HL-60/S4 treated with phorbol 12-myristate 13-acetate at 8.2 ng/mL for 4 days and 3 days (cell line): ENCODE data around the gene NDEL1.

Experiments used
- in situ Hi-C: fragments of 300-500 bp; cut with MboI; formaldehyde crosslinking; loops from 2 replicates; pipeline ENCODE4 v1.15.0; 2022; ENCODE audit warnings: low sequenced_read_pairs

Gene NDEL1

DNA sequence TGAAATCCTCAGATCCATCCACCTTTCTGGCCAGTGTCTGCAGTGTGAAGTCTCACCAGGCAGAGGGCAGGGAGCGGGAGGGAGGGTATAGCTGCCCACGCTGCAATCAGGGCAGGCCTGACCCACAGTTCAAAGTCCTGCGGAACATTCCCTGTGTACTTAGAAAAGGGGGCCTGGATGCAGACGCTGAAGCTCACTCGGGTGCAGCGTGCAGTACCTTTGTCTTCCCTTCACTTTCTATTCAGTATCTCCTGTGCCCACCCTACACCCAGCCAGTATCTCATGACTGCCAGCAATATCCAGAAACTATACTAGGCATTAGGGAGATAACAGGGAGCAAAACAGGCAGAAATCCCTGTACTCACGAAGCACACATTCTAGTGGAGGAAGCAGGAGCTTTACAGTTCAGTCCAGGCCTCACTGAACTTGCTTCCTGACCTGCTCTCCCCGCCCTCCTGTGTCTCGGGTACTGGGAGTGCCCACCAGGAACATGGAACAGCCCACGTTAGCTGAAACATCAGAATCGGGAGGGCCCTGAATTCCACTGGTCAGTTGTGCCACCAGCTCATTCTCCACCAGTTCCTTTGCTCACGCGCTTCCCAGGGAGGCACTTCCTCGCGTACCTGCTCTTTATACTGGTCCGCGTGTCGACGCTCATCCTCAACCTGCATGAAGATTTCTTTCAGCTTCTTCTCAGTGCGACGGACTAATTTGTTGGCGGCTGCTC, 42.2 kb downstream of the NDEL1 start:
- in situ Hi-C loops: no loop called here

DNA sequence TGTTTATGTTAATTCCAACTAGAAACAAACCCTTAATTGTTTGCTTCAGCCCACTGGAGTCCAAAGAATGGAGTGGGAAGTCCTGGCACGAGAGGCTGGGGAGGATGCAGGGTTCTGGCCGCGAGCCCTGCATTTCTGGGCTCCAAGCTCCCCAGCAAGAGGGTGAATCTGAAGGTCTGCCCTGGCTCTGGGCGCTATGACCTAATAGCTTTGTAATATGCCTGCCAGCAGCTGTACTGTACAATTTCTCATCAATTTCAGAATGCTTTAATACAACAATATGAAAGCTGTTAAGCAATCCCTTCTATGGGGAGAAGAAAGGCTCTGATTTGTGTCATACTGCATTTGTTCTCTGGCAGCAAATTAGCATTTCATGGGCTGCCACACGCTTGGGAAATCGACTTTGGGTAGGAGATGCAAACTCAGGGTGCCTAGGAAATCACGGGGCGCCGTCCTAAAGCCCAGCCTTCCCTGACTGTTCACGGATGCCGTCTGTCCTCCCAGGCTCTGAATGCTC, 43.8 kb downstream of the NDEL1 start:
- in situ Hi-C loops: no loop called here

GRCh38 chr17:8480011-8480976, 44.6 kb downstream of the NDEL1 start:
- in situ Hi-C loops: no loop called here

DNA sequence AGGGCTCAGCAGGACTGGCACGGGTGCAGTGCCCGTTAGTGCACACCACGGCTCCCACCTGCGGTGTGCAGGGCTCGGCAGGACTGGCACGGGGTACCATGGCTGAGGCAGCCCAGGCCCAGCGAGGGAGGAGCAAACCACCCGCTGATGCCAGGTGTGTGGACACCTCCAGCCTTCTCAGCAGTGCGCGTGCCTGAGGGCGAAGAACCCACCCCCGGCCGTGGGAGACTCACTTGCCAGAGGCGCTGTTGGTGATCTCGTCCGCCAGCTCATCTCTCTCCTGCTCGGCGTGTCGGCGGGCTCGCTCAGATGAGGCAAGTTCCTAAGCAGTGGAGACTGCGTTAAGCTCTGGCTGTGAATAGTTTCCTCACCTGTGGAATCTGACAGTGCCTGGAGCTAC, 45.4 kb downstream of the NDEL1 start:
- in situ Hi-C loops: no loop called here

- in situ Hi-C loops: no loop called here
Measured at GRCh38 chr17:8481703-8482102, 46.0 kb downstream of the NDEL1 start.

- in situ Hi-C loops: no loop called here
Measured at GRCh38 chr17:8482546-8482945, 46.9 kb downstream of the NDEL1 start.

DNA sequence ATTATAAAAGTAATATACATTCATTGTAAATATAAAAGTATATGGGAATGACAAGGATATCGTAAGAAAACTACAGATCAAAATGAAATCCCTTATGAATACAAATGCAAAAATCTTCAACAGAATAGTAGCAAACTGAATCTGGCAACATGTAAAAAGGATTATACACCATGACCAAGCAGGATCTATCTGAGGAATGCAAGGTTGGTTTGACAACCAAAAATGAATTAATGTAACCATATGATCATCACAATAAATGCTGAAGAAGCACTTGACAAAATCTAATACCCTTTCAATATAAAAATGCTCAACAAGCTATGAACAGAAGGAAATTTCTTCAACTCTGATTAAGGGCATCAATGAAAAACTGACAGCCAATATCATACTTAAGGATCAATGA, 48.8 kb downstream of the NDEL1 start:
- in situ Hi-C loops: no loop called here

GRCh38 chr17:8485491-8485890, 49.8 kb downstream of the NDEL1 start:
- in situ Hi-C loops: no loop called here

DNA sequence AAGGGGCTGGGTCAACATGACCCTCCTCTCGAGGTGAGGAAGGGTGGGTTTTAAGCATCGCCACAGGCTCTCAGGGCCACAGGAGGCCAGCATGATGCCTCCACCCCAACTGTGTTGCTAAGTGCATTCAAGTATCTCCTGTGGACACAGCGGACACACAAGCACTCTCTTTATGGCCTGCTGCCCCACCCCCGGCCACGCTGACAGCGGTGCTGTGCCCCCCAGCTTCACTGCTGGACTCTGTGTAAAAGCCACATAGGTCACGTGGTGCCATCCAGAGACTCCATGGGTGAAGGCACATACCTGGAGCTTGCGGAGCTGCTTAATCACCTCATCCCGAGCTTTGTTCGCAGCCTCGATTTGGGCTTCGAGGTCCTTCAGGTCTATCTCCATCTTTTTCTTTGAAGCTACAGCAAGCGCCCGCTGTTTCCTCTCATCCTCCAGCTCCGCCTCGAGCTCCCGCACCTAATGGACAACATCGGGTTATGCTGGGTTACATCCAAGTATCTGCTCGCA, 51.5 kb downstream of the NDEL1 start:
- in situ Hi-C loops: no loop called here

DNA sequence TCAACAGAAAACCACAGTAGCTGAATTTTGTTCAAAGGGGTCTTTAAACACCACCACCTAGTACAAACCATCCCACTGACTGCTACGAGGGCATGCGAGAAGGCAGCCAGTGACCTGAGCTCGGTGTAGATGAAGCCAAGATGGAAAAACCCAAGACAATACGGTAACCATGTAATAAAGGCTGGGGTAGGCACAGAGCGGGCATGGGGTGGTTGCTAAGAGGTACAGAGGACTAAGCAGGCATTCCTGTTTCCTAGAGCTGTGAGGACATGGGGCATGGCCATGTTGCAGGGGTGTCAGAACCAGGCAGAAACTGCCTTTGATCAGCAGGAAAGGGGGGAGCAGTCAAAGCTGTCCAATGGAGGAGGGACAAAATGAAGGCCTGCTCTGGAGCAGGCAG, 52.1 kb downstream of the NDEL1 start:
- in situ Hi-C loops: no loop called here

DNA sequence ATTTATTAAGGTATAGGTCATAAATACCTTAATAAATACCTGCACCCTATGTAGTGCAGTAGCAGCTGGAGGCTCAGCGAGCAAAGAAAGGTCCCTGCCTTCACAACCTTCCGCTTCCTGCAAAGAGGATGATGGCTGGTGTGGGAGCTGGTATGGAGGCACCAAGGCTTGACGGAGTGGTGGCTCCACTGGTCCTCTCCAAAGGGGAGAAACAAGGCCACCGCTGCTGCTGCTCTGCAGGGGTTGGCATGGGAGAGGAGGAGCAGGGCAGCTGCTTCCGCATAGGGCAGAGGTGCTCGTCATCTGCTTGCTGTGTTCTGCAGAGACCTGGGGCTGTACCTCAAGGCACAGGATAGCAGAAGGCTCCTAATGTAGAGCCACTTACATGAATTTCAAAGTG, 52.8 kb downstream of the NDEL1 start:
- in situ Hi-C loops: no loop called here

DNA sequence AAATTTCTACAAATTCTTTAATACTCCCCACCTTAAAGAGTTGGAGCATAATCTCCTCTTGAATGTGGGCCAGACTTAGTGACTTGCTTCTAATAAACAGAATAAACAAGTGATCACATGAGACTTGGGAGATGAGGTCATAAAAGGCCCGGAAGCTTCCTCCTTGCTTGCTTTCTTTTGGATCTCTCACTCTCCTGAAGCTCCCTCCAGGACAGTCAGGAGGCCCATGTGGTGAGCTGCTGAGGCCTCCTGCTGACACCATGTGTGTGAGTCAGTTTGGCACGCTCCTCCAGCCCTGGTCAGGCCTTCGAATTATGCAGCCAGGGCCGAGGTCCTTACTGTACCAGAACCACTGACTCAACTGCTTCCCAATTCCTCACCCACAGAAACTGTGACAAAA, 53.2 kb downstream of the NDEL1 start:
- in situ Hi-C loops: no loop called here

DNA sequence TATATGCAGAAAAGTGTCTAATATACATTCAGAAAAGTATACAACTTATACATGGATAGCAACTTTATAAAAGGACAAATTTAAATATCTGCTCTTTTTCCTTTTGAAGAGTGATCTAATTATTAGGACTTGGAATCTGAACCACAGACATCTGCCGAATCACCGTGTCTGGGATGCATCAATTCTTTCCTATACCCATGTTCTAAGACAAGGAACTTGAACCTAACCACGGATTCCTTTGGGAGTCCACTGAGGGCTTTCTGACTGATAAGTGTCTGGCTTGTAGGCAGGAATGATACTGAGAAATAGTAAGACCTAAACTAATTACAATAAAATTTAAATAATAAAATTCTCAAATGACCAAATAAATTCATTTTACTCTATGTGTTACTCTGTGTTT, 54.2 kb downstream of the NDEL1 start:
- in situ Hi-C loops: no loop called here

GRCh38 chr17:8490256-8491023, 54.8 kb downstream of the NDEL1 start:
- in situ Hi-C loops: no loop called here

- in situ Hi-C loops: no loop called here
Measured at GRCh38 chr17:8492121-8492520, 56.4 kb downstream of the NDEL1 start.

- in situ Hi-C loops: no loop called here
Measured at GRCh38 chr17:8494021-8494420, 58.3 kb downstream of the NDEL1 start.

DNA sequence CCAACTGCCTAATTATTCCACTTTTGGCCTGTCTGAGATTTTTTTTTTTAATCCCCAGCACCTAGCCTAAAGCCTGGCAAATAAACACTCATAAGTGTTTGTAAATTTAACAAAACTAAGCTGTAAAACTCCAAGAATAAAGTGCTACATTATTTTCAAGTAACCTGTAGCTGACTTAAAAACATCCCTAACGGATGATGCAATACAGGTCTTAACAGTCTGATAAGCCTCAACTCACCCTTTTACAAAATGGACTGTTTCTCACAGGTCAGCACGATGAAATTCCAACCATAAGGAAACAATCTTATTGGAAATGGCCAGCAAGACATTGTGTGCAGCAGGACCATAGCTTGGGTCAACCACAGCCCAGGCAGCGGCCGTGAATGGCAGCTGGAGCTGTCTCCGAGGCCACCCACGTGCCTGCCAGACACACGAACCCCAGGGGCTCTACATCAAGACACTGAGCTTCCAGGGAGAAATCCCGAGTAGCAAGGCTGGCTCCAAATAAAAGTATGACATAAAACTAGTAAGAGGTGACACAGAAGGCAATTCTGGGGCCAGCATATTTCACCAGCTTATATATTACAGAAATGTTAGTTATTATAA, 58.9 kb downstream of the NDEL1 start:
- in situ Hi-C loops: no loop called here

- in situ Hi-C loops: no loop called here
Measured at GRCh38 chr17:8496081-8496480, 60.4 kb downstream of the NDEL1 start.

- in situ Hi-C loops: no loop called here
Measured at GRCh38 chr17:8499171-8499570, 63.5 kb downstream of the NDEL1 start.

GRCh38 chr17:8499614-8500013, 63.9 kb downstream of the NDEL1 start:
- in situ Hi-C loops: no loop called here

GRCh38 chr17:8500609-8501008, 64.9 kb downstream of the NDEL1 start:
- in situ Hi-C loops: no loop called here
